ENCODE data around the gene MGMT. TPM values are rescaled to one million over a fixed set of nuclear protein-coding genes. Genes with fewer than 3 reads are reported as not detected.

MGMT gene
- total and polyA plus RNA-seq, 2 donors from 2014 or later: 25.9 to 70.0 TPM

DNA sequence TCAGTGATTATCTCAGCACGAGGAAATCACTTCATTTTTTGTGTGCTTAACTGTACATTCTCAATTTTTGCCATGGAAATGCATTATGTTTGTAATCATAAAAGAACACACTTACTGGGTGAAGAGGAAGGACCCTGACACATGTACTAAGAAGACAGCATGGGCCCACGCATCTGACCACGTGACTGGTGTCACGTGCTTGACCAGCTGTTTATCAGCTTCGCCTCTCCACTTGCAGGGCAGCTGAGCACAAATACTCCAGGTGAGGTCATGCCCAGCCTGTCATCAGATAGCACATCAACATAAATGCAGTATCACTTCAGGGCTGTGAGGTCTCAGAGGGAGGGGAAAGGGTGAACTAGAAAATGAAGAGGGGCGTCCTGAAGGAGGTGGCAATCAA, 317.2 kb downstream of the MGMT start:
- Histone ChIP-seq H3K9me3 (ENCODE audit: control insufficient read depth in 2 of 3, insufficient read depth in 1 of 3, low read length in 3 of 3) (no peaks in the 10 kb centered on the region), H3K36me3 (ENCODE audit: control insufficient read depth in 2 of 3, insufficient read depth in 3 of 3, low read length in 3 of 3) (no peaks in the 10 kb centered on the region), H3K9ac (ENCODE audit: low read length in 3 of 3) (no peak overlapping the region), H3K4me3 (ENCODE audit: low read length in 3 of 3) (no peak overlapping the region), H3K27ac (ENCODE audit: low read depth in 2 of 2, low read length in 2 of 2) (no peak overlapping the region), H3K4me1 (ENCODE audit: control insufficient read depth in 2 of 3, insufficient read depth in 2 of 3, low read depth in 1 of 3, low read length in 3 of 3) (peaks cover 0 to 3% (median 0%) of the 10 kb centered on the region in 3 donors), H3K27me3 (ENCODE audit: control insufficient read depth, insufficient read depth, low read length) (no peaks in the 10 kb centered on the region)
- intact Hi-C loops (cut with DNase I): no loop called here
- TF ChIP-seq, protein P1, sequence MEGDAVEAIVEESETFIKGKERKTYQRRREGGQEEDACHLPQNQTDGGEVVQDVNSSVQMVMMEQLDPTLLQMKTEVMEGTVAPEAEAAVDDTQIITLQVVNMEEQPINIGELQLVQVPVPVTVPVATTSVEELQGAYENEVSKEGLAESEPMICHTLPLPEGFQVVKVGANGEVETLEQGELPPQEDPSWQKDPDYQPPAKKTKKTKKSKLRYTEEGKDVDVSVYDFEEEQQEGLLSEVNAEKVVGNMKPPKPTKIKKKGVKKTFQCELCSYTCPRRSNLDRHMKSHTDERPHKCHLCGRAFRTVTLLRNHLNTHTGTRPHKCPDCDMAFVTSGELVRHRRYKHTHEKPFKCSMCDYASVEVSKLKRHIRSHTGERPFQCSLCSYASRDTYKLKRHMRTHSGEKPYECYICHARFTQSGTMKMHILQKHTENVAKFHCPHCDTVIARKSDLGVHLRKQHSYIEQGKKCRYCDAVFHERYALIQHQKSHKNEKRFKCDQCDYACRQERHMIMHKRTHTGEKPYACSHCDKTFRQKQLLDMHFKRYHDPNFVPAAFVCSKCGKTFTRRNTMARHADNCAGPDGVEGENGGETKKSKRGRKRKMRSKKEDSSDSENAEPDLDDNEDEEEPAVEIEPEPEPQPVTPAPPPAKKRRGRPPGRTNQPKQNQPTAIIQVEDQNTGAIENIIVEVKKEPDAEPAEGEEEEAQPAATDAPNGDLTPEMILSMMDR (IDR thresholded peaks at IDR 0.05; ENCODE audit: borderline replicate concordance, extremely low read depth, insufficient read depth): no peak
- peak in 1 of 5 donors; percentile 14 for DNase-seq
- no peak for FAIRE-seq

DNA sequence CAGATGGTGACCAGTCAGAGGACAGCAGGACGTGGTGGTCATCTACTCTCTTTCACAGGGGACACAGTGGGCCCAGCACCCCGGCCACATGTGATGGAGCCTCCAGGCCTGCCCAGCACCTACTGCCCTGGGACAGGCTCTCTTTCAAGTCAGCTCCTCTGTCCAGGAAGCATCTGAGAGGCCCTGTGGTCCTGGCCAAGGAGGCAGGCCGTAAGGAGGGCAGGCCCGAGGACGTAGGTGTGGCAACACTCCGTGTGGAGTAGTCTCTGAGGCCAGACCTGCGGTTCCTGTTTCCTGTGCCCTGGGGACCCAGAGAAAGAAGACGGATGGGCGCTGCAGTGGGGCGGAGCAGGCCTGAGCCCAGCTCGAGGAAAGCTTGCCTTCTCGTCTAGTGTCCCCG, 317.9 kb downstream of the MGMT start:
- Histone ChIP-seq H3K4me3 (ENCODE audit: low read length in 3 of 3) (no peak overlapping the region), H3K9me3 (ENCODE audit: control insufficient read depth in 2 of 3, insufficient read depth in 1 of 3, low read length in 3 of 3) (no peaks in the 10 kb centered on the region), H3K27me3 (ENCODE audit: control insufficient read depth, insufficient read depth, low read length) (no peaks in the 10 kb centered on the region), H3K36me3 (ENCODE audit: control insufficient read depth in 2 of 3, insufficient read depth in 3 of 3, low read length in 3 of 3) (no peaks in the 10 kb centered on the region), H3K9ac (ENCODE audit: low read length in 3 of 3) (no peak overlapping the region), H3K4me1 (ENCODE audit: control insufficient read depth in 2 of 3, insufficient read depth in 2 of 3, low read depth in 1 of 3, low read length in 3 of 3) (peaks cover 0 to 3% (median 0%) of the 10 kb centered on the region in 3 donors), H3K27ac (ENCODE audit: low read depth in 2 of 2, low read length in 2 of 2) (no peak overlapping the region)
- FAIRE-seq (no peak), DNase-seq (no peak)
- intact Hi-C loops (cut with DNase I): no loop called here
- TF ChIP-seq, protein P1 (IDR thresholded peaks at IDR 0.05; ENCODE audit: borderline replicate concordance, extremely low read depth, insufficient read depth): no peak

DNA sequence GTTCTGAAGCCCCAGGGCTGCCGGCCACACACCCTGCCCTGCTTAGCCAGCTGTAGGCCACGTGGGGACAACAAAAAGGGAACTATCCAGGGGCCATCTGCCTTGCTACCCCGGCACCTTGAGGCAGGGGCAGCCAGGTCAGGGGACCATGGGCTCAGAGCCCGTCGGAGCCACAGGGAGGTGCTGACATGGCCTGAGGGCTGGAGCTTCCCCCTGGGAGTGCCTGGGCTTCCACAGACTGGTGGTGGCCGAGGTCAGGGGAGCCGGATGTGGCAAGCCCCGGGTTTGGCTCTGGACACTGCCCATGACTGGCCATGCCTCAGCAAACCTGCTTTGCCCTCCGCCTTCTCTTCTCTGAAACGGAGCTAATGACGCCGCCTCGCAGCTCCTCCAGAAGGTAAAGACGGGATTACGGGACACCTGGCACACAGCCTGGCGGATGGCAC, 318.5 kb downstream of the MGMT start:
- no peak overlapping the region for H3K4me3 ChIP-seq (ENCODE audit: low read length in 3 of 3)
- no peaks in the 10 kb centered on the region for H3K36me3 ChIP-seq (ENCODE audit: control insufficient read depth in 2 of 3, insufficient read depth in 3 of 3, low read length in 3 of 3)
- FAIRE-seq: no peak
- no peak overlapping the region for H3K27ac ChIP-seq (ENCODE audit: low read depth in 2 of 2, low read length in 2 of 2)
- H3K9me3 ChIP-seq (ENCODE audit: control insufficient read depth in 2 of 3, insufficient read depth in 1 of 3, low read length in 3 of 3): no peaks in the 10 kb centered on the region
- DNase-seq: peak in 2 of 5 donors; percentile 9 to 59
- no peaks in the 10 kb centered on the region for H3K27me3 ChIP-seq (ENCODE audit: control insufficient read depth, insufficient read depth, low read length)
- H3K9ac ChIP-seq (ENCODE audit: low read length in 3 of 3): no peak overlapping the region
- intact Hi-C loops (cut with DNase I): no loop called here
- TF ChIP-seq, protein P1 (IDR thresholded peaks at IDR 0.05; ENCODE audit: borderline replicate concordance, extremely low read depth, insufficient read depth): no peak
- peaks cover 0 to under 1% (median 0%) of the 10 kb centered on the region in 3 donors for H3K4me1 ChIP-seq (ENCODE audit: control insufficient read depth in 2 of 3, insufficient read depth in 2 of 3, low read depth in 1 of 3, low read length in 3 of 3)

DNA sequence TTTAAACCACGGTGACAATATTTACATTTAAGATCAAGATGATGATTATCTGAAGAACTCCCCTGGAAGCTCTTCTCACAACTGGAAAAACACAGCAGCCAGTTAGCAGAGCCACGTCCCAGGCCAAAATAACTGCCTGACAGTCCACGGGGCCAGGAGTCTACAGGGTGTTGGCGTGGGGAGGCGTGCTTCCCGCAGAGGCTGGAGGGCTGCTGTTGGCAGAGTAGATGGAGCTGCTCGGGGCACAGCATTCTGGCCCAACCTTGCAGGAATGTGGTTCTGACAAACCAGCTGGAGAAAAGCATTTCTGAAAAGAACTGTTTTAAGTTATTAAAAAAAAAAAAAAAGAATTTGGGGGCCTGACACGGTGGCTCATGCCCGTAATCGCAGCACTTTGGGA, 319.2 kb downstream of the MGMT start:
- FAIRE-seq: no peak
- Histone ChIP-seq H3K4me3 (ENCODE audit: low read length in 3 of 3) (no peak overlapping the region), H3K27ac (ENCODE audit: low read depth in 2 of 2, low read length in 2 of 2) (no peak overlapping the region), H3K9me3 (ENCODE audit: control insufficient read depth in 2 of 3, insufficient read depth in 1 of 3, low read length in 3 of 3) (no peaks in the 10 kb centered on the region), H3K27me3 (ENCODE audit: control insufficient read depth, insufficient read depth, low read length) (no peaks in the 10 kb centered on the region), H3K9ac (ENCODE audit: low read length in 3 of 3) (no peak overlapping the region), H3K36me3 (ENCODE audit: control insufficient read depth in 2 of 3, insufficient read depth in 3 of 3, low read length in 3 of 3) (no peaks in the 10 kb centered on the region), H3K4me1 (ENCODE audit: control insufficient read depth in 2 of 3, insufficient read depth in 2 of 3, low read depth in 1 of 3, low read length in 3 of 3) (no peaks in the 10 kb centered on the region)
- peak in 2 of 5 donors; percentile 12 to 20 for DNase-seq
- intact Hi-C loops (cut with DNase I): no loop called here
- TF ChIP-seq, protein P1 (IDR thresholded peaks at IDR 0.05; ENCODE audit: borderline replicate concordance, extremely low read depth, insufficient read depth): no peak
